Chondrocyte (in vitro differentiated cells): ENCODE results near the gene OTOR. TPM values are rescaled to one million over a fixed set of nuclear protein-coding genes. Genes with fewer than 3 reads are reported as not detected.

Experiments
- DNase-seq: peaks from one replicate; pipeline ENCODE4 v3.0.0; 2021; ENCODE audit warnings: mixed read lengths, low spot score
- H3K27ac Mint-ChIP-seq: one replicate; pipeline ENCODE4 v1.8.0; 2021; ENCODE audit warnings: mild to moderate bottlenecking, moderate library complexity, mixed read lengths; ENCODE audit not compliant: unreplicated experiment
- H3K27me3 Mint-ChIP-seq: 2 replicates; pipeline ENCODE4 v1.8.0; 2021; ENCODE audit warnings: low read depth, mixed read lengths
- H3K36me3 Mint-ChIP-seq: 2 replicates; pipeline ENCODE4 v1.8.0; 2021; ENCODE audit warnings: low read depth, mixed read lengths
- H3K4me1 Mint-ChIP-seq: 2 replicates; pipeline ENCODE4 v1.8.0; 2021; ENCODE audit warnings: low read depth, mild to moderate bottlenecking, mixed read lengths
- H3K4me3 Mint-ChIP-seq: one replicate; pipeline ENCODE4 v1.8.0; 2021; ENCODE audit warnings: mild to moderate bottlenecking, moderate library complexity, mixed read lengths; ENCODE audit not compliant: unreplicated experiment
- H3K9me3 Mint-ChIP-seq: 2 replicates; pipeline ENCODE4 v1.8.0; 2021; ENCODE audit warnings: low read depth, mixed read lengths
- CTCF ChIP-seq: fragments of 200-600 bp; sonication (generic); IDR thresholded peaks from 2 replicates; pipeline ENCODE4 v1.5.0; 2021; ENCODE audit warnings: antibody characterized with exemption, mild to moderate bottlenecking, moderate library complexity
- total RNA-seq: library from RNA; stranded (reverse); gene quantifications from 3 replicates; pipeline ENCODE4 v1.2.1, GENCODE V29; 2021

Gene OTOR
- total RNA-seq, 1 donor from 2014 or later = not detected

- H3K27me3 Mint-ChIP-seq = peaks cover 11% of the 10 kb centered on the region
- H3K9me3 Mint-ChIP-seq = no peaks in the 10 kb centered on the region
- H3K4me1 Mint-ChIP-seq = peaks cover 23% of the 10 kb centered on the region
- H3K27ac Mint-ChIP-seq = peak within 1 kb of the TSS; percentile 100
- peak; percentile 40 for TF ChIP-seq CTCF
- H3K36me3 Mint-ChIP-seq = peaks cover 9% of the 10 kb centered on the region
- peak within 1 kb of the TSS; percentile 99 for H3K4me3 Mint-ChIP-seq
- peak; percentile 96 for DNase-seq
Observed at GRCh38 chr20:16729565-16730460, 18.3 kb upstream of the OTOR start, which contains the start of gene SNRPB2. SNRPB2 (plus strand) TSS chr20:16730026; CDS start chr20:16731703, 1,677 bp downstream.

- Mint-ChIP-seq H3K4me1 (peaks cover 27% of the 10 kb centered on the region), H3K27ac (peak overlapping the region; percentile 3), H3K27me3 (peaks cover 4% of the 10 kb centered on the region), H3K9me3 (no peaks in the 10 kb centered on the region), H3K36me3 (peaks cover 15% of the 10 kb centered on the region), H3K4me3 (no peak overlapping the region)
- no peak for TF ChIP-seq CTCF
- no peak for DNase-seq
Observed at GRCh38 chr20:16732506-16733152, 15.5 kb upstream of the OTOR start.

GRCh38 chr20:16740365-16741072 lies 7.6 kb upstream of the OTOR start:
- no peak overlapping the region for H3K27ac Mint-ChIP-seq
- H3K4me3 Mint-ChIP-seq = no peak overlapping the region
- H3K9me3 Mint-ChIP-seq = no peaks in the 10 kb centered on the region
- no peak for DNase-seq
- peaks cover 24% of the 10 kb centered on the region for H3K36me3 Mint-ChIP-seq
- H3K4me1 Mint-ChIP-seq = no peaks in the 10 kb centered on the region
- no peaks in the 10 kb centered on the region for H3K27me3 Mint-ChIP-seq
- no peak for TF ChIP-seq CTCF

GRCh38 chr20:16744178-16744807 lies 3.9 kb upstream of the OTOR start:
- Mint-ChIP-seq H3K4me1 (no peaks in the 10 kb centered on the region), H3K36me3 (peaks cover 16% of the 10 kb centered on the region), H3K4me3 (no peak overlapping the region), H3K27ac (no peak overlapping the region), H3K27me3 (peaks cover 12% of the 10 kb centered on the region), H3K9me3 (no peaks in the 10 kb centered on the region)
- no peak for TF ChIP-seq CTCF
- no peak for DNase-seq
